ENCODE results near the gene GNPTG. TPM values are rescaled to one million over a fixed set of nuclear protein-coding genes. Genes with fewer than 3 reads are reported as not detected.

Gene GNPTG
- total and polyA plus RNA-seq, 2 of the 13 experiments (the other 11 are each of a cell fraction or from before 2014, with no cell fraction given), result 22.7 to 71.1 TPM

- no peak for TF ChIP-seq ZNF646 (CRISPR knock-in tag; IDR thresholded peaks at IDR 0.05)
- TF ChIP-seq GABPB1 (CRISPR knock-in tag; IDR thresholded peaks at IDR 0.05), result 0 out of 2 replicates have a peak, but pooled peaks have one; percentile 12
- TF ChIP-seq ZIK1 (CRISPR knock-in tag; IDR thresholded peaks at IDR 0.05; ENCODE audit: borderline replicate concordance, low read depth), result no peak
- 0 out of 2 replicates have a peak, but pooled peaks have one; percentile 8 for TF ChIP-seq ZBTB21 (CRISPR knock-in tag; IDR thresholded peaks at IDR 0.05)
- no peak for TF ChIP-seq ZNF350 (CRISPR knock-in tag; IDR thresholded peaks at IDR 0.05; ENCODE audit: borderline replicate concordance, low read depth)
Measured at GRCh38 chr16:1305823-1306222, 45.9 kb upstream of the GNPTG start (continued).

- H3K27ac ChIP-seq (ENCODE audit: extremely low read length, insufficient read depth, low read length), result no peak overlapping the region
- DNase-seq (ENCODE audit: low spot score), result no peak
- no peak overlapping the region for H3K4me2 ChIP-seq (ENCODE audit: low read depth, low read length)
- peaks cover 14% of the 10 kb centered on the region for H4K20me1 ChIP-seq (ENCODE audit: insufficient read depth, low read length)
- H3K36me3 ChIP-seq (replicated peaks in 1 of 2; ENCODE audit: control insufficient read depth in 1 of 2, insufficient read depth in 2 of 2, low read length in 2 of 2), result no peaks in the 10 kb centered on the region
- TF ChIP-seq FOXJ3 (CRISPR knock-in tag; IDR thresholded peaks at IDR 0.05; ENCODE audit: borderline replicate concordance) (no peak), ZSCAN12 (CRISPR knock-in tag; IDR thresholded peaks at IDR 0.05) (no peak), RXRB (CRISPR knock-in tag; IDR thresholded peaks at IDR 0.05; ENCODE audit: borderline replicate concordance) (no peak)
- WGBS (ENCODE audit: low lambda C conversion rate), result 35% methylated on average over 4 of the region's 4 CpGs
- no peak overlapping the region for H3K9ac ChIP-seq (ENCODE audit: insufficient read depth, low read depth, low read length)
- peaks cover 15% of the 10 kb centered on the region for H3K79me2 ChIP-seq (ENCODE audit: insufficient read depth, low read length)
- peaks cover 54% of the 10 kb centered on the region for H3K4me1 ChIP-seq (ENCODE audit: insufficient read depth, low read length)
- BruUV-seq (replicated peaks), result no TSS peak
- FAIRE-seq, result no peak
- H3K27me3 ChIP-seq (ENCODE audit: control insufficient read depth in 1 of 2, insufficient read depth in 2 of 2, low read length in 2 of 2), result no peaks in the 10 kb centered on the region; a peak in 1 of 5 replicates
- intact Hi-C loops (cut with micrococcal nuclease; ENCODE audit: unreplicated experiment), result no loop called here
- no peaks in the 10 kb centered on the region for H3K9me3 ChIP-seq (ENCODE audit: low read length)
- in situ Hi-C loops (cut with HindIII; ENCODE audit: extremely low pct_ligation_motif_present, low pct_unique_long_range_greater_than_20kb), result no loop called here
- ChIA-PET CTCF (ENCODE audit: low intra/inter-chr PET ratio, low total read pairs) (no interaction called here), POLR2A (interaction anchor here (0.6 to 1.6 kb wide), 2 partner anchors 15 to 635 kb away, joined by 3 read pairs; no protein-coding TSS in a partner anchor)
- H3K4me3 ChIP-seq (replicated peaks in 1 of 3; ENCODE audit: insufficient read depth in 1 of 3, low read depth in 2 of 3, low read length in 3 of 3), result no peak overlapping the region
- no peak overlapping the region for H2AFZ ChIP-seq (ENCODE audit: low read length)
- ATAC-seq, result no peak
Measured at GRCh38 chr16:1306334-1306733, 45.4 kb upstream of the GNPTG start.
